IPS-18a (cell line): ENCODE results near the gene NUDT2.
A peak's percentile ranks its signal among the peaks of the same experiment; 100 is the strongest.

Source experiments
- H3K27ac ChIP-seq: one replicate; pipeline ENCODE4 v1.5.1; 2013; ENCODE audit warnings: low read length
- H3K27me3 ChIP-seq: one replicate; pipeline ENCODE4 v1.6.1; 2013; ENCODE audit warnings: mild to moderate bottlenecking, low read length; ENCODE audit not compliant: control insufficient read depth, insufficient read depth
- H3K36me3 ChIP-seq: one replicate; pipeline ENCODE4 v1.6.1; 2013; ENCODE audit warnings: low read depth, low read length; ENCODE audit not compliant: control insufficient read depth
- H3K4me1 ChIP-seq: one replicate; pipeline ENCODE4 v1.6.1; 2013; ENCODE audit warnings: low read depth, low read length; ENCODE audit not compliant: control insufficient read depth
- H3K4me3 ChIP-seq: one replicate; pipeline ENCODE4 v1.5.1; 2013; ENCODE audit warnings: low read length
- H3K9ac ChIP-seq: one replicate; pipeline ENCODE4 v1.6.1; 2013; ENCODE audit warnings: mild to moderate bottlenecking, low read length, moderate library complexity
- H3K9me3 ChIP-seq: one replicate; pipeline ENCODE4 v1.6.1; 2013; ENCODE audit warnings: low read depth, low read length; ENCODE audit not compliant: control insufficient read depth

Gene NUDT2

GRCh38 chr9:34318163-34318790, 11.1 kb upstream of the NUDT2 start:
- Histone ChIP-seq H3K9ac (no peak overlapping the region), H3K36me3 (no peaks in the 10 kb centered on the region), H3K9me3 (no peaks in the 10 kb centered on the region), H3K27ac (no peak overlapping the region), H3K27me3 (no peaks in the 10 kb centered on the region), H3K4me3 (no peak overlapping the region), H3K4me1 (no peaks in the 10 kb centered on the region)

GRCh38 chr9:34321451-34321850, 7.9 kb upstream of the NUDT2 start:
- H3K4me1 ChIP-seq = no peaks in the 10 kb centered on the region

GRCh38 chr9:34322899-34323591, 6.3 kb upstream of the NUDT2 start:
- no peak overlapping the region for H3K27ac ChIP-seq
- H3K4me1 ChIP-seq = peaks cover 3% of the 10 kb centered on the region
- no peak overlapping the region for H3K4me3 ChIP-seq
- no peaks in the 10 kb centered on the region for H3K27me3 ChIP-seq
- H3K9ac ChIP-seq = no peak overlapping the region
- no peaks in the 10 kb centered on the region for H3K36me3 ChIP-seq
- no peaks in the 10 kb centered on the region for H3K9me3 ChIP-seq

More at GRCh38 chr9:34321451-34321850, 7.9 kb upstream of the NUDT2 start:
- H3K27me3 ChIP-seq = no peaks in the 10 kb centered on the region
- H3K27ac ChIP-seq = no peak overlapping the region
- no peaks in the 10 kb centered on the region for H3K9me3 ChIP-seq
- H3K4me3 ChIP-seq = no peak overlapping the region
- H3K36me3 ChIP-seq = no peaks in the 10 kb centered on the region
- H3K9ac ChIP-seq = no peak overlapping the region

GRCh38 chr9:34326690-34327089, 2.7 kb upstream of the NUDT2 start:
- Histone ChIP-seq H3K27me3 (no peaks in the 10 kb centered on the region), H3K36me3 (no peaks in the 10 kb centered on the region), H3K9me3 (no peaks in the 10 kb centered on the region), H3K9ac (no peak overlapping the region), H3K27ac (no peak overlapping the region), H3K4me3 (no peak overlapping the region), H3K4me1 (peaks cover 6% of the 10 kb centered on the region)

- H3K27me3 ChIP-seq = no peaks in the 10 kb centered on the region
- peak overlapping the region; percentile 66 for H3K9ac ChIP-seq
- peak overlapping the region; percentile 4 for H3K27ac ChIP-seq
- peaks cover 6% of the 10 kb centered on the region for H3K4me1 ChIP-seq
- H3K36me3 ChIP-seq = no peaks in the 10 kb centered on the region
- no peaks in the 10 kb centered on the region for H3K9me3 ChIP-seq
- H3K4me3 ChIP-seq = peak overlapping the region; percentile 67
Observed at GRCh38 chr9:34328500-34328986, 826 bp upstream of the NUDT2 start.

- Histone ChIP-seq H3K9me3 (no peaks in the 10 kb centered on the region), H3K36me3 (no peaks in the 10 kb centered on the region), H3K27ac (no peak overlapping the region), H3K9ac (no peak overlapping the region), H3K4me1 (peaks cover 20% of the 10 kb centered on the region), H3K4me3 (no peak overlapping the region), H3K27me3 (no peaks in the 10 kb centered on the region)
Observed at GRCh38 chr9:34331196-34331595, 1.8 kb downstream of the NUDT2 start.

GRCh38 chr9:34332076-34332964, 3.0 kb downstream of the NUDT2 start:
- no peaks in the 10 kb centered on the region for H3K9me3 ChIP-seq
- peaks cover 20% of the 10 kb centered on the region for H3K4me1 ChIP-seq
- no peaks in the 10 kb centered on the region for H3K36me3 ChIP-seq
- no peak overlapping the region for H3K4me3 ChIP-seq
- no peaks in the 10 kb centered on the region for H3K27me3 ChIP-seq
- H3K9ac ChIP-seq = no peak overlapping the region
- no peak overlapping the region for H3K27ac ChIP-seq

GRCh38 chr9:34333836-34334235, 4.5 kb downstream of the NUDT2 start:
- peak overlapping the region; percentile 19 for H3K9ac ChIP-seq
- peaks cover 14% of the 10 kb centered on the region for H3K4me1 ChIP-seq
- H3K4me3 ChIP-seq = no peak overlapping the region
- no peaks in the 10 kb centered on the region for H3K27me3 ChIP-seq
- H3K9me3 ChIP-seq = no peaks in the 10 kb centered on the region
- peaks cover 4% of the 10 kb centered on the region for H3K36me3 ChIP-seq
- no peak overlapping the region for H3K27ac ChIP-seq

- Histone ChIP-seq H3K27me3 (no peaks in the 10 kb centered on the region), H3K4me3 (peak overlapping the region; percentile 18), H3K4me1 (peaks cover 14% of the 10 kb centered on the region), H3K9ac (peak overlapping the region; percentile 19), H3K27ac (no peak overlapping the region), H3K36me3 (peaks cover 9% of the 10 kb centered on the region), H3K9me3 (no peaks in the 10 kb centered on the region)
Observed at GRCh38 chr9:34334337-34334824, 5.0 kb downstream of the NUDT2 start.

GRCh38 chr9:34334916-34335315, 5.5 kb downstream of the NUDT2 start:
- Histone ChIP-seq H3K9ac (no peak overlapping the region), H3K4me3 (no peak overlapping the region)

GRCh38 chr9:34335376-34335775, 6.0 kb downstream of the NUDT2 start:
- H3K27ac ChIP-seq = no peak overlapping the region
- H3K27me3 ChIP-seq = no peaks in the 10 kb centered on the region
- peaks cover 14% of the 10 kb centered on the region for H3K4me1 ChIP-seq
- no peak overlapping the region for H3K9ac ChIP-seq
- peaks cover 10% of the 10 kb centered on the region for H3K36me3 ChIP-seq
- H3K4me3 ChIP-seq = no peak overlapping the region
- no peaks in the 10 kb centered on the region for H3K9me3 ChIP-seq

More at GRCh38 chr9:34334916-34335315, 5.5 kb downstream of the NUDT2 start:
- peaks cover 14% of the 10 kb centered on the region for H3K4me1 ChIP-seq
- no peaks in the 10 kb centered on the region for H3K27me3 ChIP-seq
- H3K9me3 ChIP-seq = no peaks in the 10 kb centered on the region
- peaks cover 10% of the 10 kb centered on the region for H3K36me3 ChIP-seq
- H3K27ac ChIP-seq = no peak overlapping the region
